ENCODE results near the gene ZNF488.

ZNF488 gene

DNA sequence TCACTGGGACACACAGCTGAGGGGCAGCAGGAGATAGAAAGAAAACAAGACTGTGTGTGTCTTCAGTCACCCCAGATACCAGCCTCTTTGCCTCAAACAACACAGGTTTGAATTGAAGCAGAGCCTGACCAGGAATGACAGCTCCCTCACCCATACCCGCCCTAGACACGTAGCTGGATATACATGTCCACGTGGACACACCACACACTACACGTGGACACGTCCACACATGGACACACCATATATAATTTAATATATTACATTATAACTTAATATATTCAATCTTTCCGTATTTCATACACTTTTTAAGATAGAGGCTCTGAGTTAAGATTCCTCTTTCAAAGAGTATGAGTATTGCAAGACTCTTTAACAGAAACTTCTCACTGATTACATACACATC, 50.6 kb downstream of the ZNF488 start:
- no peak overlapping the region for H3K4me3 ChIP-seq (ENCODE audit: control insufficient read depth, low read depth, low read length)
- TF ChIP-seq, protein P1, sequence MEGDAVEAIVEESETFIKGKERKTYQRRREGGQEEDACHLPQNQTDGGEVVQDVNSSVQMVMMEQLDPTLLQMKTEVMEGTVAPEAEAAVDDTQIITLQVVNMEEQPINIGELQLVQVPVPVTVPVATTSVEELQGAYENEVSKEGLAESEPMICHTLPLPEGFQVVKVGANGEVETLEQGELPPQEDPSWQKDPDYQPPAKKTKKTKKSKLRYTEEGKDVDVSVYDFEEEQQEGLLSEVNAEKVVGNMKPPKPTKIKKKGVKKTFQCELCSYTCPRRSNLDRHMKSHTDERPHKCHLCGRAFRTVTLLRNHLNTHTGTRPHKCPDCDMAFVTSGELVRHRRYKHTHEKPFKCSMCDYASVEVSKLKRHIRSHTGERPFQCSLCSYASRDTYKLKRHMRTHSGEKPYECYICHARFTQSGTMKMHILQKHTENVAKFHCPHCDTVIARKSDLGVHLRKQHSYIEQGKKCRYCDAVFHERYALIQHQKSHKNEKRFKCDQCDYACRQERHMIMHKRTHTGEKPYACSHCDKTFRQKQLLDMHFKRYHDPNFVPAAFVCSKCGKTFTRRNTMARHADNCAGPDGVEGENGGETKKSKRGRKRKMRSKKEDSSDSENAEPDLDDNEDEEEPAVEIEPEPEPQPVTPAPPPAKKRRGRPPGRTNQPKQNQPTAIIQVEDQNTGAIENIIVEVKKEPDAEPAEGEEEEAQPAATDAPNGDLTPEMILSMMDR (IDR thresholded peaks at IDR 0.05; ENCODE audit: control insufficient read depth, insufficient read depth, low read depth, low read length, missing control alignments) = no peak
- DNase-seq (ENCODE audit: low read depth) = no peak

DNA sequence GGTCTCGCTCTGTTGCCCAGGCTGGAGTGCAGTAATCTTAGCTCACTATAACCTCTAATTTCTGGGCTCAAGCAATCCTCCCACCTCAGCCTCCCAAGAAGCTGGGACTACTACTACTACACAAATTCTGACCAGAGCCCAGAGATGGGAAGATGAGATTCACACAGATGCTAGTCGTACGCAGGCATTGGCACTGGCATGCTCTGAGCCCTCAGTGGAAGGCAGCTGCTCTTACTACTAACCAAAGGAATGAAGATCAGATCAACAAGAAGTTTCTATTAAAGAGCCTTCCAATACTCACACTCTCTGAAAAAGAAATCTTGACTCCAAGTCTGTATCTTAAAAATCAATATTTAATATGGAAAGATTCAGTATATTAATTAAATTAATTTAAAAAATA, 51.1 kb downstream of the ZNF488 start:
- TF ChIP-seq, protein P1 (IDR thresholded peaks at IDR 0.05; ENCODE audit: control insufficient read depth, insufficient read depth, low read depth, low read length, missing control alignments) = no peak
- H3K4me3 ChIP-seq (ENCODE audit: control insufficient read depth, low read depth, low read length) = no peak overlapping the region
- no peak for DNase-seq (ENCODE audit: low read depth)

DNA sequence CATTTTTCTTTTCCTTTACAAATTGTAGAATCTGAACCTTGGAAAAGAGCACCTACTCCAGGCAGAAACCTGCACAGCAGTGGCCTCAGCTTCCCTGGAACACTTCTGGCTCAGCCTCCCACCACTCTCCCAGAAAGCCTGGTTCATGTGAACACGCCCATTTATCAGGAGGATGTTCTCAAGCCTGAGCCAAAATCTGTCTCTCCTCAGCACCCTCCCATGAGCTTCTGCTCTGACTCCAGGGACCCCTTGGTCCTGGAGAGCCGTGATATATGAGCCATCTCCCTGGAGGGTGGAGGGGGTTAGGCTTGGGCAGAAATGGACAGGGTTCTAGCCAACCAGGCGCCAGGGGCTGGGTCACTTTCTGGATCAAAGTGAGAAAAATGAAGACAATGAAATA, 51.7 kb downstream of the ZNF488 start:
- DNase-seq (ENCODE audit: low read depth) = no peak
- H3K4me3 ChIP-seq (ENCODE audit: control insufficient read depth, low read depth, low read length) = no peak overlapping the region
- TF ChIP-seq, protein P1 (IDR thresholded peaks at IDR 0.05; ENCODE audit: control insufficient read depth, insufficient read depth, low read depth, low read length, missing control alignments) = no peak

DNA sequence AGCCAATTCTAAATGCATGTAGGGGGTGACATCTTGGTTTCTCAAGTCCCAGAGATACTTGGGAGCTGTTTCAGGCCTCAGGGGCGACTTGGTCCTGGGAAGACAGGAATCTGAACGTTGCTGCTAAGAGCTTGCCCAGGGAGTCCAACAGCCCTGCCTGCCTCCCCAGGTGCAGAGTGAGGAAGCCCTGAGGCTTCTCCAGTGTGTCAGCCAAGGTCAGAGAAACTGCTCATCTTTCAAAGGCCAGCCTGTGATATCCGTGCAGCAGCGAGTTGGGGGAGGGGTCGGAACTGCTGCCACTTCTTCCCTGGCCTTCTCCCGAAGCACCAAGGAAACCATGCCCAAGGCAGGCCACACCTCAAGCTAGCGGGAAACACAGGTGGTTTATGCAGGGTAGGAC, 52.1 kb downstream of the ZNF488 start:
- TF ChIP-seq, protein P1 (IDR thresholded peaks at IDR 0.05; ENCODE audit: control insufficient read depth, insufficient read depth, low read depth, low read length, missing control alignments) = no peak
- no peak overlapping the region for H3K4me3 ChIP-seq (ENCODE audit: control insufficient read depth, low read depth, low read length)
- DNase-seq (ENCODE audit: low read depth) = no peak

DNA sequence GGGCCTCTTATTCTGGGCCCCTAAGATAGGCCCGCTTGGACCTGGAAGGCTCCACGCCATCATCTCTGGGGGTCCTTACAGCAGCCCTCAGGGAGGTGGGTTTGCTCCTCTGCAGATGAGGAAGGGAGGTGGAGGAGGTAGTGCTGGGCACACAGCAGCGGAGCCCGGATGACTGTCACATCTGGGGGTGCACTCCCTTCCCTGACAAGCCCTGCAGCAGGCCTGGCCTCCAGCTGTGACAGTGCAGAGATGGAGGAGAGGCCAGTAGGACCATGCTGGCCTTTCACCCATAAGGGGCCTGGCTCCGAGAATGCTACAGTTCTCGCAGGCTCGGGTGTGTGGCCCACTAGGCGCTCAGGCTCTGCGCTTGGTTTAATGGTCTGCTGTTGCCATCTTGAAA, 52.6 kb downstream of the ZNF488 start:
- DNase-seq (ENCODE audit: low read depth) = no peak
- H3K4me3 ChIP-seq (ENCODE audit: control insufficient read depth, low read depth, low read length) = no peak overlapping the region
- TF ChIP-seq, protein P1 (IDR thresholded peaks at IDR 0.05; ENCODE audit: control insufficient read depth, insufficient read depth, low read depth, low read length, missing control alignments) = no peak

DNA sequence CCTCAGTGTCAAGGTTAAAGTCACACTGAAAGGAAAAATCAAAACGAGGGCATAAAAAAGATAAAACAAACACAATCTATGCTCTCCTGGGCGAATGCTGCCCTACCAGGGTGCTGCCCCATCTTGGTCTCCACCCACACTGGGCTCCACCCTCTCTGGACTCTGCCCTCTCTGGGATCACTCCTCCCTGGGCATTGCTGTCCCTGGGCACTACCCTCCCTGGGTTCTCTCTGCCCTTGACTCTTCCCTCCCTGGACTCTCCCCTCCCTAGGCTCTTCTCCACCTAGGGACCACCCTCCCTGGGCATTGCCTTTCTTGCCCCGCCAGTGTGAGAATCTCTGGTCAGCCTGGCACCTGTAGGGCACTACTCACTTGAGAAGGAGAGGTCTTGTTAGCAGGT, 53.3 kb downstream of the ZNF488 start:
- H3K4me3 ChIP-seq (ENCODE audit: control insufficient read depth, low read depth, low read length) = no peak overlapping the region
- TF ChIP-seq, protein P1 (IDR thresholded peaks at IDR 0.05; ENCODE audit: control insufficient read depth, insufficient read depth, low read depth, low read length, missing control alignments) = no peak
- DNase-seq (ENCODE audit: low read depth) = no peak

DNA sequence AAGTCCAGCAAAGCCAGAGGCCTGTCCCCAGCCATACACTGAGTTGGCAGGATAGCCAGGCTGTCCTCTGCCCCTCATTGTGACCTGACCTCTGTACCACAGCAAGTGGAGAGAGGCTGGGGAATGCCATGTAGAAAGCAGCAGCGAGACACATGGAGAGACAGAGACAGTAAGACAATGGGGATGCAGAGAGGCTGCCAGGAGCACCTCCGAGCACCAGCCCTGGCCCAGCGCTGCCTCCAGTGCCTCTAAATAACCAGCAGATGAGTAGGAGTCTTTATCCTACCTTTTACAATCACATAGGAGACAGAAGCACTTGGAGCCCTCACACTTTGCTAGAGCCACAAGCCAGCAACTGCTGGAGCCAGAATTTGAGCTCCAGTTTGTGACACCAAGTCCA, 53.7 kb downstream of the ZNF488 start:
- H3K4me3 ChIP-seq (ENCODE audit: control insufficient read depth, low read depth, low read length) = no peak overlapping the region
- TF ChIP-seq, protein P1 (IDR thresholded peaks at IDR 0.05; ENCODE audit: control insufficient read depth, insufficient read depth, low read depth, low read length, missing control alignments) = no peak
- no peak for DNase-seq (ENCODE audit: low read depth)
